ENCODE measurements around the gene GNPDA2.
A peak's percentile ranks its signal among the peaks of the same experiment; 100 is the strongest.

Gene GNPDA2

DNA sequence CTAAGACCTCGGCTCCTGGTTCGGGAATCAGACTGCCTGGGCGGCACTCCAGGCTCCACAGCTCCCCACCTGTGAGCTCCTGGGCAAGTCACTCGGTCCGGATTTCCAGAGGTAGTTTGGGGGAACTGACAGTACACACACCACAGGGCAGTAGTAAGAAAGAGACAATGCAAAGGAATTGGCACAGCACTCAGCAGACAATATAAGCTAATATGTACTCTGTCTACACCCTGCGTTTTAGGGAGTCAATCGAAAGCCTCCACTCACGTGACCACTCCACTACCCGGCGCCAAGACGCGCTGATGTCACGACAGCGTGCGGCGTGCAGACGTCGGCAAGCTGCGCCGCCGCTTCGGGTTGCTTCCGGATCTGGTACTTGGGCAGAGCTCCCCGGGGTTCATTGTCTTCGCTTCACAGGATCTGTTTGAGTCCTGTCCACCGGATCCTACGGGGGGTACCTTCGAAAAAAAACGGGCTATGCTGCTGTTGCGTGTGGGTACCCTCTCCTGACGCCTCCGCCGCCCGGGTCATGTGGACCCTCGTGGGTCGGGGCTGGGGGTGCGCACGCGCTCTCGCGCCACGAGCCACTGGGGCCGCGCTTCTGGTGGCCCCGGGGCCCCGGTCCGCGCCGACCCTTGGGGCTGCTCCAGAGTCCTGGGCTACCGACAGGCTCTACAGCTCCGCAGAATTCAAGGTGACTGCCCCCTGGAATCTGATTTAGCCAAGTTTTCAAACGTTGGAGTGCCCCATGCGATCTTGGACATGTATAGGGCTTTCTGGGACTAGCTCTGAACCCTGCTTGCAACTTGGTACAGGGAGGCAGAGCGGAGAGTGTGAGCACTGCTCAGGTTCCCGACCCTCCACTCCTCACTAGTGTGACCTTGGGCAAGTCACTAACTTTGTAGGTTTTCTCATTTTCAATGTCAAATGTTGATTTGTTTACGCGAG, 48.0 kb downstream of the GNPDA2 start, which contains the start of gene GUF1:
Gene GUF1, plus strand, starts transcription at position 327 of the 948 bp plus-strand sequence. Its CDS starts 203 bp downstream, at position 530.
- peak; percentile 86 for DNase-seq (ENCODE audit: low spot score)

DNA sequence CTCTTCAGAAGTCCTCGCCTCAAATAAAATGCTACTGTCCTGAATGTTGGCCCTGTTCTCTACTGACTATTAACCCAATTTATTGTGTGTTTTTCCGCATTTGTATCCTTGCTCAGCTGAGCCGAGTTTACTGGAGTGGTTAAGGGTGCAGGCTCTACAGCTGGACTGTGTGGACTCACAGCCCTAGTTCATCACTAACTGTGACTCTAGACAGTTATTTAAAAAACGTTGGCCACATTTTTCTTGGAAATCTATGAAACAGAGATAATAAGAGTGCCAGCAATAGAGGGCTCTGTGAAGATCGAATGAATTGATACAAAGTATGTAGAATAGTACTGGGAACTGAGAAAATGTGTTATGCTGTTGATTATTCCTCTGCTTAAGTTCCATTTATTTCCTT, 51.0 kb downstream of the GNPDA2 start:
- no peak for DNase-seq (ENCODE audit: low spot score)

- DNase-seq (ENCODE audit: low spot score), result no peak
Measured at GRCh38 chr4:44674471-44674870, 51.9 kb downstream of the GNPDA2 start.

- no peak for DNase-seq (ENCODE audit: low spot score)
Measured at GRCh38 chr4:44671636-44672035, 54.7 kb downstream of the GNPDA2 start.

DNA sequence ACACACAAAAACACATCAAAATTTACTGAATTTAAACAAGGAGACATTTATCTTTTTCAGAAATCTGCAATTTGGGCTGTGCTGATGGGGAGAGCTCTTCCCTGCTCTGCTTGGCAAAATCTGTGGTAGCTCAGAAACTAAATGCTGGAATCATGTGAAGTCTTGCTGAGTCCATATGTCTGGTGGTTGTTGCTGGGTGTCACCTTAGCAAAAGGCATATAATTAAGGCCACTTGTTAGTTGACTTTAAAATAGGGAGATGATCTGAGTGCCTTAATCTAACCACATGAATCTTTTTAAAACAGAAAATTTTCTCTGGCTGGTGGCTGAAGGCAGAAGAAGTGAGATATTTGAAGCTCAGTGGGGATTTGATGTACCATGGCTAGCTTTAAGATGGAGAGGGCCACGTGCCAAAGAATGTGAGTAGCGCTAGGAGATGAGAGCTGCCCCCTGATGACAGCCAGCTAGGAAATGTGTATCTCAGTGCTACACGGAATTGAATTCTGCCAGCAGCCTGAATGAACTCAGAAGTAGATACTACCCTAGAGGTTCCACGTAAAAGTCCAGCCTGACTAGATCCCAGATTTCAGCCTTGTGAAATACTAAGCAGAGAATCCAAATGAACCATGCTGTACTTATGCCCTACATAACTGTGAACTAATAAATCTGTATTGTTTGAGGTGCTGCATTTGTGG, 55.7 kb downstream of the GNPDA2 start:
- DNase-seq (ENCODE audit: low spot score), result no peak

- DNase-seq (ENCODE audit: low spot score), result no peak
Measured at GRCh38 chr4:44668526-44668925, 57.8 kb downstream of the GNPDA2 start.

- no peak for DNase-seq (ENCODE audit: low spot score)
Measured at GRCh38 chr4:44663539-44664263, 62.7 kb downstream of the GNPDA2 start.

DNA sequence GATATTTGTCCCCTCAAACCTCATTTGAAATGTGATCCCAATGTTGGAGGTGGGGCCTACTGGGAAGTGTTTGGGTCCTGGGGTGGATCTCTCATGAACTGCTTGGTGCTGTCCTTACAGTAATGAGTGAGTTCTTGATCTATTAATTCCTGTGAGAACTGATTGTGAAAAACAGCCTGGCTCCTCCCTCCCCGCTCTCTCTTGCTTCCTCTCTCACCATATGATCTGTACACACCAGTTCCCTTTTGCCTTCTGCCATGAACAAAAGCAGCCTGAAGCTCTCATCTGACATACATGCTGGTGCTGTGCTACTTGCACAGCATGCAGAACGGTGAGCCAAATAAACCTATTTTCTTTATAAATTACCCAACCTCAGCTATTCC, 63.7 kb downstream of the GNPDA2 start:
- no peak for DNase-seq (ENCODE audit: low spot score)

DNA sequence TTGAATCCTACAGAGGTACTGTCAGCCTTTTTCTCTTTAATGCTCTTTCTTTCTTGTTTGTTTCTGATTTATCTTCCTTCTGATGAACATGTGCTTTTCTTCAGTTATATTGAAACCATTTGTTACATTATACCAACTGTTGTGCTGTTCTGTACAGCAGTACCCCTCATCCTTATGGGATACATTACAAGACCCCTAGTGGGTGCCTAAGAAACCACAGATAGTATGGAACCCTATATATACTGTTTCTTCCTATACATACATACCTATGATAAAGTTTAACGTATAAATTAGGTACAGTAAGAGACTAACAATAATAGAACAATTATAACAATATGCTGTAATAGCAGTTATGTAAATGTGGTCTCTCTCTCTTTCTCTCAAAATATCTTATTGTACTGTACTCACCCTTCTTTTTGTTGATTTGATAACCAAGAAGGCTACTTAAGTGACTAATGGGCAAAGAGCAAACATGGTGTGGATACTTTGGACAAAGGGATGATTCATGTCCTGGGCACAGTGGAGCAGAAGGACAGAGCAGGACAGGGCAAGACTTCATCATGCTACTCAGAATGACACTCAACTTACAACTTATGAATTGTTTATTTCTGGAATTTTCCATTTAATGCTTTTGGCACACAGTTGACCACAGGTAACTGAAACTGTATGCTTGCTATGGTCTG, 64.3 kb downstream of the GNPDA2 start:
- no peak for DNase-seq (ENCODE audit: low spot score)

- no peak for DNase-seq (ENCODE audit: low spot score)
Measured at GRCh38 chr4:44660396-44660795, 66.0 kb downstream of the GNPDA2 start.

DNA sequence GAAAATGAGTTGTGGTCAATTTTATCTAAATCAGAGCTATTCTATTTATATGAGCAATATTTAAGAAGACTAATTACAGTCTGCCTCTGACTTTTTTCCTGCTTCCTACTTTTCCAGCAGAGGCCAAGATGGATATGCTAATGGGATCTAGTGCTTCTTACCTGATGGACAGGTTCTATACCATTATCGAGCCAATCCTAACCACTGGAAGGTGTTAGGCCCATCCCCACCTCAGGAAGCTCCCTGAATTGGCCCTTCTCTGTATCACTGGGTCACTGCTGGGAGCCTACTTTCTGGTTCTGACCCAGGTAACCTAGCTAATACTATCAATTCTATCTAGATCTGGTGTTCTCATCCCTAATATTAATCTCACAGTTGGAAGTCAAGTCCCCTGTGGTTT, 74.4 kb downstream of the GNPDA2 start:
- DNase-seq (ENCODE audit: low spot score), result no peak

Measured in hepatic stellate cell (primary cell).